Measurements from ENCODE around the gene SMCO4.
"Not testable (repeated sequence)": the region's sequence is repeated elsewhere in the genome, so short reads cannot be mapped to it uniquely, and the experiment has no call there.

SMCO4 gene

DNA sequence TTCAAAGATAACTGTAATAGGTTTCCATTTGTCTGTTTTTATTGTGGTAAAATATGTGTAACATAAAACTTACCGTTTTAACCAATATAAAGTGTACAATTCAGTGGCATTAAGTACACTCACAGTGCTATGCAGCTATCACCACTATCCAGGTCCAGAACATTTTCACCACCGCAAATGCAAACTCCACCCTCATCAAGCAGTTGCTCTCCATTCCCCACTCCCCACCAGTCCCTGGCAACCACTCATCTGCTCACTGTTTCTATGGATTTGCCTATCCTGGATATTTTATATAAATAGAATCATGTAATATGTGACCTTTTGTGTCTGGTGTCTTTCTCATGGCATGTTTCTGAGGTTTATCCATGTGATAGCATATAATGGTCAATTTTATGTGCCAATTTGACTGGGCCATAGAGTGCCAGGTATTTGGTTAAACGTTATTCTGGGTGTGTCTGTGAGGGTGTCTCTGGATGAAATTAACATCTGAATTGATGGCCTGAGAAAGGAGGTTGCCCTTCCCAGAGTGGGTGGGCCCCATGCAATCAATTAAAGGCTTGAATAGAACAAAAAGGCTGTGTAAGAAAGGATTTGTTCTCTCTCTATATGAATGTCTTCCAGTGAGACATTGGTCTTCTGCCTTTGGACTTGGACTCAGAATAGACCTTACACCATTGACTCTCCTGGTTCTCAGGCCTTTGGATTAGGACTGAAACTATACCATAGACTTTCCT lies 17.2 kb upstream of the SMCO4 start:
- DNase-seq (ENCODE audit: low spot score): no peak

DNA sequence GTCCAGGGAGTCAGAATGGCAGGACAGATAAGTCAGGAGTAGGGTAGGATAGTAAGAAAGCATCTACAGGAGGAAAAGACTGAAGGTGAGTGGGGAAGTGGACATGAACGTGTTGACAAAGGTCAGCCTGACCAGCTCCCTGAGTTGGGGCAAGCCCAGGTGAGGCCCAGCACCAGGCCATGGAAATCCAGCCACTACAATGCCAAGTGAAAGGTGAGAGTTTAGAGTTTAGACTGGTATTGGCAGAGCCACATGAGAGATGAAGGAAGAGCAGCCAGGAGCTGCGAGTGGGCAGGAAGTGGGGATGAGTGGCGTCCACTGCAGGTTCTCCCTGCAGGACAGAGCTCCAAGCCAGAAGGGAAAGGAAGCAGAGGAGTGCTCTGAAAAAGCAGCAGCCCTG lies 16.5 kb upstream of the SMCO4 start:
- DNase-seq (ENCODE audit: low spot score): no peak

DNA sequence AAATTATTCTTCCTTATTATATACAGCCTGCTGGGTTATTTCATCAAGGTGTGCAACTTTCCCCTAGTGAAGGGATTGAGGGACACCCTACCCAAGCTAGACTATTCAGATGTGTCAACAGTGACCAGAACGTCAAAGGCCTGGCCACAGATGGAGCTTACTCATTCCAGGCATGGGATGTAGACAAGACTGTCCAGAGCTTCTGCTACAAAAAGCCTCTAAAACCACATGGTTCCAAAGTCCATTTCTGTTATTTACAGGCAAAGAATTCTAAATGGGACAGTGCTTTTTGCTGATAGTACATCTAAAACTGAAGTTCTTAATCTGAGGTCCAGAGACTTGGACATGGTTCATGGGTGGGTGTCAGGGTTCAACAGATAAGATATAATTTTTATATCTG lies 9.7 kb upstream of the SMCO4 start:
- no peak for DNase-seq (ENCODE audit: low spot score)

DNA sequence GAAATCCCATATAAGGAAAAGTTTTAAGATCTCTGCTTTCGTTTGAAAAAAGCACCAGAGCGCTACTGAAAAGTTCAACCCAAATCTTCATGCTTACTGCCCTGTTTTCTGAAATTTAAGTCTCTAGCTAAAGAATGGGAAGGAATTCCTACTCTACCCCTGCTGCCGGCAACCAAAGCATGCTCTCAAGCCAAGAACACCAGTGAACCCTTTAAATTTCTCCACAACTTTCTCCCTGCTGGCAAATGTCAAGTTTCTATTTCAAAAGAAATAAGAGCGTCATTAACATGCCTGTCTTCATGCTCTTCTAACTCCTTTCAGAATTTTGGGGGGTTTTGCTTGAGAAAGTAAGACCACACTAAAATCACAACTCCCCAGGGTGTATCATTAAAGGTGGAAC lies 6.8 kb upstream of the SMCO4 start:
- no peak for DNase-seq (ENCODE audit: low spot score)

DNA sequence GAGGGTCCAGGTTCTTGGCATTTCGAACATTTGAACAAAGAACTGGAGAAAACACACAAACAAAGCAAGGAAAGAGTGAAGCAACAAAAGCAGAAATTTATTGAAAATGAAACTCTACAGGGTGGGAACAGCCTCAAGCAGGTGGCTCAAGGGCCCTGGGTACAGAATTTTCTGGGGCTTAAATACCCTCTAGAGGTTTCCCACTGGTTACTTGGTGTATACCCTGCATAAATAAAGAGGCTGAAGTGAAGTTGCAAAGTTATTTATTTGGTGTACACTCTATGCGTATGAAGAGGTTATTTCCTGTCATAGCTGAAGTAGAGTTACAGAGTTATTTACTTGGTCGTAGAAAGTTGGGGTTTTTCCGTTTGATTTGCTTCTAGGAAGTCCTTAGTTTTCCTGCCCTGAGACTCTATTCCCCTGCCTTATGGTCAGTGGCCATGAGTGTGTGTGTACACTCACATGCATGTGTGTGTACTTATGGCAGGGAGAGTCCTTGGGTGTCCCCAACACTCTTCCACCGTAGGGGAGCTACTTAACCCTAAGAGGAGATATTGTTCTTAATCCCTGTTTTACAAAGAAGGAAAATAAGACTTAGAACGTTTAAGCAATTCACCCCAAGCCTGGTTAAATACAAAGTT lies 5.6 kb upstream of the SMCO4 start:
- no peak for DNase-seq (ENCODE audit: low spot score)

DNA sequence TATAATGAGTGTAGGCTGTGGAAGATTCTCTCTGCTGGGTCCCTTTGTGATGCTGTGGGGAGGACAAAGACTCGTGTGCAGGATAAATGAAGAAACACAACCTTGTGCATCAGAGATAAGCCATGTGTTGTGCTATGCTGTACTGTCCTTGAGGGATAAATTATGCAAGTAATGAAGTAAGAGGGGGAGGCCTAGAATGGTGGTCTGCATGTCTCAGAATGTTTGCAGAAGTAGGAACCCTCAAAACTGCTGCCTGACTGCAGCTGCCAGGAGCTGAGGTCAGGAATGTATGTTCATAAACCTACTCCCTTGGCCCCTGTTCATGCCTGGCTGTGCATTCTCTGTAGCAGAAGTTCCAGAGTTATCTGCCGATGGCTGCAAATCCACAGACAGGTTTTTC lies 4.6 kb upstream of the SMCO4 start:
- DNase-seq (ENCODE audit: low spot score): no peak

DNA sequence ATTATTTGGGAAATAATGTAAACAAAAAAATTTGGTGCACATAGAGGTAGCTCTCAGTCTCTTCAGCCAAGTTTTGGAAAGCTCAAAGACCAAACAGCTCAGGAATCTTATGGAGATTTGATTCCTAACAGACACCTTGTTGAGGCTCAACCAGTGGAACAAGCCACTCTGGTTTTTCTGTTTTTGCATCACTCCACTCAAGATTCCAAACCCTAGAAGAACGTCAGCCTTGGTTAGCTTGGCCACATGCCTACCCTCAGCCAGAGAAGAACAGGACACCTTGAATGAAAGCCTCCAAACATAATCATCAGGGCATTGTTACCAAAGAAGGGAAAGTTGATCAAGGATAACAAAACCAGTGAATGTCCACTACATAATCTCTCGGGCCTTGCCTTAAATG lies 3.8 kb upstream of the SMCO4 start:
- DNase-seq (ENCODE audit: low spot score): no peak

DNA sequence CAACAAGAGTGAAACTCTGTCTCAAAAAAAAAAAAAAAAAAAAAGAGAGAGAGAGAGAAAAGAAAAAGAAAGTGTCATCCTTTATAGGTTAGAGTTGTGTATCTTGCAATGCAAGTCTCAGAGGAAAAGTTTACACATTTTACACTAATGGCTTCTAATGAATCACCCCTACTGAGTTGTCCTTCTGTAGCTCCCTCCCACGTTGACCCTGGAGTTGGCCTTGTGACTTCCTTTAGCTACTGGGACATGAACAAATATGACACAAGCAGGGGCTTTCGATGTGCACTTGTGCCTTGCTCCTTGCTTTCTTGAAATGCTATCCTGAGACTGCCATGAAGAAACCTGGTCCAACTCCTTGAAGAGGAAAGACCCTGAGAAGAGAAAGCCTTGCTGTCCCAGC lies 2.4 kb upstream of the SMCO4 start:
- no peak for DNase-seq (ENCODE audit: low spot score)

DNA sequence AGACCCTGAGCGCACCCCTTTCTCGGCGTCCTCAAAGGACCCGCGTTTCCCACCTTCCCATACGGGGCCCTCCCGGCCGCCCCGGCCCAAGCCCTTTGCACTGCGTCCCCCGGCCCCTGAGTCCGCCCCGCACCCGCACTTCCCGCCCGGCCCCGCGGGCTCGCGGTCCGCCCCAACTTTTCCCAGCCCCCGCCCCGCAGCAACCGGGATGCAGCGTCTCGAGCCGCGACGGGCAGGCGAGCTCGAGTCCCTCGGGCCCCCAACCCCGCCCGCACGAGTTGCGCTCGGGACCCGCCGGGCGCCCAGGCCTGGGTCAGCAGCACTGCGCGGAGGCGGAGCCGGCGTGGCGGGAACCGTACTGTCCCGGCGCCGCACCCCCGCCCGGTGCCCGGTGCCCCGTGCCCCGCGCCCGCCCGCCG lies 371 bp downstream of the SMCO4 start:
- DNase-seq (ENCODE audit: low spot score): no peak

DNA sequence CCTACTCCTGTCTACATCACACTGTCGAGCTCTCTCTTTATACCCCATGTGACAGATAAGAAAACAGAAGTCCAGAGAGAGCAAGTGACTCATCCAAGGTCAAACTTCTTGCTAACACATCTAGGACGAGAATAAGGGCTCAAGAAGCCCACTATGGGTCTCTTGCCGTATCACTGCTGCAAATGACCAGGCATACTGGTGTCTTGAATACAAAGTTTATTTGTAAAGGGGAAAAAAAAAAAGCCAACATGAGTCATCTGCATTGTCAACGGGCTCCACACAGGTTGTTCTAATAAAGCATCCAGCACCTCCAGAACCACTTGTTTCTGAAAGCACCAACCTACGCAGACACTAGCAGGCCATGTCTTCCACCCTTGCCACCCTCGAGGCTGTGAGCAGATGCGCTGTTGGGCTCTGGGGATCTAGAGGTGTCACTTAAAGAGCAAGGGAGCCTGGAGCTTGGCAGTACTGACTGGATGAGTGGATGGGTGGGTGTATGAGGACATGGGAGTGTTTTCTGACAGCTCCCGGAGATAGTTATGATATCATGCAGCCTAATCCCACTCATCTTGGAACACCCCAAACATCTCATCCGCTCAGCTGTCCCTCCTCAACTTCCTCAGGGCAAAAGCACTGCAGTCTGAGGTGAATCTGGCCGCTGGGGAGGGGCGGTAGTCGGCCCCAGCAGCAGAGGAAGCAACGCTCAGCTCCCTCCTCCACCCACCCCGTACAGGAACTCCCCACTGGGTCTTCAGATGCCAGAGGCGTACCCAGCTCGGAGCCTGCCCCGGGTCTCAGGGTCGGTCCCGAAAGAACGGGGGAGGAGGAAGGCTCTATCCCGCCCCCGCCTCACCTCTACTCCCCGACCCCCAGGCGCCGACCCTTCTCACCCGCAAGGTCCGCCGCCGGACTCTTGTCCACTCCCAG lies 1.0 kb downstream of the SMCO4 start:
- DNase-seq (ENCODE audit: low spot score): no peak

DNA sequence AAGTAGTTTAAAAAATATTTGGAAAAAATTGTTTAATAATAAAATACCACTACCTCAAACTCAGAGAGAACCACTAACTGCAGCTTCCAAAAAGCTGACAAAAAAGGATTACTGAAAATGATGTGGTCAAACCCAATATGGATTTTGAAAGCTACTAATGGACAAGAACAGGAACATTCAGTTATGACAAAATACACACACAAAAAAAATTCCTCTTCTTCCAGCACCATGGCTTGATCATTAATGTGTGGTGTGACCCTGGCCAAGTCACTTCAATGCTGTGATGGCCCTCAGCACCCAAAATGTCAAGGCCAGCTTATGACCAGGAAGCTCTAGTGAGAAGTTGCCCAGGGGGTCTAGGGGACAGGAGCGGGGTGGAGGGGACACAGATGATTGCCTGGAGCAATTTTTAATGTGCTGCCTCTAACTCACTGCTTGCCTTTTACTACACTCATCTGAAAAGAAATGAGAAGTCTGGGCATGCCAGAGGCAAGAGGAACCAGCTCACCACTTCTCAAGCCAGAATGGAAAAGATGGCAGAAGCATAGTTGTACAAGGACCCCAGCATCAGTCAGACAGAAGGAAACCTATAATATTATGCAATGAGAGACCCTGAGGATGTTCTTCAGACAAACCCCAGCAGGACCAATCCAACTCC lies 2.2 kb downstream of the SMCO4 start:
- DNase-seq (ENCODE audit: low spot score): no peak

DNA sequence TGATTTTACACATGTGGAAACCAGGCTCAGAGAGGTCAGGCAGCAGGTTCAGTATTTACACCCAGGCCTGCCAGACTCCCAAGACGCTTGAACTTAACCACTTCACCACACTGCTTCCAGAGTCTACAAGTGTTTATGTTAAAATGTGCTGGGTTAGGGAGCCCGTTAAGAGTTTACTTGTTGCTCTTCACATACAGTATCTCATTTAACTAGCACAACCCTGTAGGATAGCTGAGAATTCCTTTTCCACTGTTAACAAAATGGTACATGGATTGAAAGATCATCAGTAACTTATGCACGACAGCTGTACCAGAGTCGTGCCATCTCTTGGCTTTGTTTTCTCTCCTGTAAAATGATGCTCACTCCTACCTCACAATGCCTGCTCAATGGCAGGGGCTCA lies 2.9 kb downstream of the SMCO4 start:
- DNase-seq (ENCODE audit: low spot score): no peak

DNA sequence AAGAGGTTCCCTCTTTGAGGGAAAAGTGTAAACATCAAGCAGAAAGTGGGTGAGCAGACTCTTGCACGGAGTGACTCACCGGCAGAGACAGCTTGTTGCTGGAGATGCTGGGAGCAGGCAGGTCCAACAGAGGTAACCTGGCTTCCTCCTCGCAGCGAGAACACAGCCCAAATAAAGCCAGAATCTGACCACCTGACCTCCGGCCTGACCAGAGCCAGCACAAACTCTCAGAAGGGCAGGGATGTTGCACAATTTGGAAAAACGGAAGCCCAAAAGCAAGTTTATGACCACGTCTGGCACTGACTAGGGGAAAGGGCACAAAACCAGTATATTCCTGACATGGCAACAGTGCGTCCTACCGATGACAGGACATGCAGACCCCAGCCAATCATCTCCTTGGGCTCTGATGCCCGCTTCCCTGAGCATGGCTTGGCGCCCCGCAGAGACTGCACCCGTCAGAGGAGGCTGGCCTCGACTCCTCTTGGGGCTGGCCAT lies 5.4 kb downstream of the SMCO4 start:
- peak; percentile 44 for DNase-seq (ENCODE audit: low spot score)

DNA sequence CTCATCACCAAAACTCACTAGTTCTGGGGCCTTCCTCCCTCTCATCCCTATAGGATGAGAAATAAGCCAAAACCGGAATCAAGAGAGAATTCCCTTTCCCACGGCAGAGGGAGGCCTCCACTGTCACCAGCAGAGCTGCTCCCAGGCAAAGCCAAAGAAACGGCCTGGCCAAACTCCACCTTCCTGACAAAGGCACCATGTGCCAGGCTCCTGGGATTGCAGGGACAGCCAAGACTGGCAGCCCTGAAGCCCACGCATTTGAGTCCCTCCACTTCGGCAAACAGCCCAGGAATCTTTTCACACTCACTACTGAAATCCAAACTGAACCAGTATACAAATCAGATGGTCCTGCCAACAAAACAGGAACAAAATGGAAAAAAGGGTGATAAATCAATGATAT lies 6.1 kb downstream of the SMCO4 start:
- peak; percentile 53 for DNase-seq (ENCODE audit: low spot score)

DNA sequence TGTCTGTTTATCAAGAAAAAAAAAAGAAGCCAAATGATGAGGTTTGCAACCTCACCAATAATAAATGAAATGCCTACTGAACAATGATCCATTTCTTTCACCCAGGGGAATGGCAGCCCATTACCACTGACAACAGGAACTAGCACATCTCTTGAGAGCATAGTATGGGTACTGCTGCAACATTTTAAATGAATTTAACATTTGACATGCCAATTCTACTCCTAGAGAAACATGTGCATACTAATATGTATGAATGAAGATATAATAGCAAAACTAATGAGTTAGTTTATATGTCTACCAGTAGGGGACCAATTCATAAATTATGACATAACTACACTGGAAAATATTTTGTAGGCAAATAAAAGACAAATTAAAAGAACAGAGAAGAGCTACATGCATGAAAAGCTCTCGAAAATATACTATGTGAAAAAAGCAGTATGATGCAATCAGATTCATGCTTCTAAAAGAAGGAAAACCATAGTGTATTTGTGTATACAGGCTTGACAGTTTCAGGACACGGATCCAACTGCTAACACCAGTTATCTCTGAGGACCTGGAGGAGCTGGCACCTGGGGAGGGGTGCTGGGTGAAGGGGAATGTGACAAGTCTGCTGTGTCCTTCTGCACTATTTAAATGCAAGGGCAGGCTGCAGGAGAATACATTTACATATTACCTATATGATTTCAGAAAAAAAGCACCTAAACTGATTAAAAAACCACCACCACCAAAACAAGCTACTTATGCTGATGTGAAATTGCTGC lies 6.9 kb downstream of the SMCO4 start:
- no peak for DNase-seq (ENCODE audit: low spot score)

DNA sequence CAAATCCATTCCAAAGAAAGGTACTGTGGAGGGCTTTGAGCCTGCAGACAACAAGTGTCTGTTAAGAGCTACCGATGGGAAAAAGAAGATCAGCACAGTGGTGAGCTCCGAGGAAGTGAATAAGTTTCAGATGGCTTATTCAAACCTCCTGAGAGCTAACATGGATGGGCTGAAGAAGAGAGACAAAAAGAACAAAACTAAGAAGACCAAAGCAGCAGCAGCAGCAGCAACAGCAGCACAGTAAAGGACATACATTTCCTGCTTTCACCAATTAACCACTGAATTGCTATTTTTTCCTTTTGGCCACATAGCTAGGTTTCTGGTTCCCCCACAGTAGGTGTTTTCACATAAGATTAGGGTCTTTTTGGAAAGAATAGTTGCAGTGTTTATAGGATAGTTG lies 7.6 kb downstream of the SMCO4 start:
- not testable (repeated sequence) for DNase-seq (ENCODE audit: low spot score)

DNA sequence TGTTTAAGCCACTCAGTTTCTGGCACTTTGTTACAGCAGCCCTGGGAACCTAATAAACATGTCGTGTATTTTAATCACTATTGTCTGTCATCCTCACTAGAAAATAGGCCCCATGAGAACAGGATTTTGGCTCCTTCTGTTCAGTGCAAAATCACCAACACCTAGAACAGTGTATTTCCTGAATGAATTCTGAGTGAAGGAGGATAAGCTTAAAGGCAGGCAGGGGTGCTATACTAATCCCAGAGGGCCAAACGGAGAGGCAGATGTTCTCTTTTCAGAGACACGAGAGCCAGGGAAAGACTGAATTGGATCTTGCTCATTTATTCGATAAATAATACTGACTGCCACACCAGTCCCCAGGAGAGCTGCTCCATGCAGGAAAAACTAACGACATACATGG lies 10.4 kb downstream of the SMCO4 start:
- DNase-seq (ENCODE audit: low spot score): no peak

DNA sequence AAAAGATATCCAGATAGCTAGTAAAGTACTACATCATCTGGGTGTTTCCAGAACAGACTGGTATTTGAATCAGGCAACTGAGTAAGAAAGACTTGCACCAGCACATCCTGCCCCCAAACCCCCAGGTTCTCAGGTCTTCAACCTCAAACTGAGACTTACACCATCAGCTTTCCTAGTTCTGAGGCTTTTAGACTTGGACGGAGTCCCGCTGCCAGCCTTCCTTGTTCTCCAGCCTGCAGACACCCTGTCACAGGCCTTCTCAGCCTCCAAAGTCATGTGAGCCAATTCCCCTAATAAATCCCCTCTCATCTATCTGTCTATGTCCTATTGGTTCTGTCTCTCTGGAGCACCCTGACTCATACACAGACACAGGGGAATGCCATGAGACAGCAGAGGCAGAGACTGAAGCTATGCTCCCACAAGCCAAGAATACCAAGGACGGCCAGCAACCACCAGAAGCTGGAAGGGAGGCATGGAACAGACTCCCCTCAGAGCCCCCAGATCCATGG lies 10.9 kb downstream of the SMCO4 start:
- no peak for DNase-seq (ENCODE audit: low spot score)

DNA sequence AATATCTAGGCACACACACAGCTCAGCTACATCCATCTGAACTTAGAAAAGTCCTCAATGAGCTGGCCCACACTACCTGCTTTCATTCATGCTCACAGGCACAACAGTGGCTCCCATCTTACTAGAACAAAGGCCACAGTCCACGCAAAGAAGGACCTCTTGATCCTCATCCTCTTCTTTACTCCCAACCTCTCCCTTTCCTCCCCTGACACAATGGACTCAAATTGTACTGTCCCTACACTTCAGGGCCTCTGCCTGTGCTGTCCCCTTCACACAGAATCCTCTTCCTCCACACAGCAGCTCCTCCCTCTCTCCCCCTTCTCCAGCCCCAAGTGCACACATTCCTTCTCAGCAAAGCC lies 12.7 kb downstream of the SMCO4 start:
- no peak for DNase-seq (ENCODE audit: low spot score)

DNA sequence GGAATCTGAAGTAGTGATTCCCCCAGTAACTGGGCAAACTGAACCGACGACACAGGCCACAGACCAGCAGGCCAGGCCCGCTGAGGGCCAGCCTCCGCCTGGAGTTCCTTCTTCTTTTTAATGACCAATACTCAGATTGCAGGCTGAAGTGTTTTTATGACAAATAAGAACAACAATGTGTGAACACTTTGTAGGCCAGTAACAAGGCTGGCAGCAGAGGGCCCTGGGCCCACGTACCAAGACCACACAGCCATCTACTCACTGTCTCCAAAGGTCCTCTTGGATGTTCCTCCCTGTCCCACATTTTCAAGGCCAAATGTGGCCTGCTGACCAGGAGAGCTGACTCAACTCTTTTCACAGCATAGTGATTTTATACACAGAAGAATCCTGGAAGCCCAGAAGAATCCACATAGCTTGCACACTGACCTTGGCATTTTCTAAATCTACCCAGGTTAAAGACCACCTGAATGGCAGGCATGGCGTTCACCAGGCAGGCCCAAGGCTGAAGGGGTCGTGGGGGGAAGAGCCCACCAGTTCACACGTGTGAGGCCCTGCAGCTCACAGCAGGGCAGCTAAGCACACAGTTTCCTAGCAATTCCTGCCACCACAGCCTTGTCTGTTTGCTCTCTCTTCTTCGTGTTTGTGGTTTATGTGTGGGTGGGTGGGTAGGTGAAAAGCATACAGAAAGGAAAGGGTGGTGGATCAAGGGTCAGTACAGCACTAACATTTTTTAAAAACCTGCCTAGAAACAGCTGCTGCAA lies 13.3 kb downstream of the SMCO4 start:
- DNase-seq (ENCODE audit: low spot score): no peak
